Measurements from ENCODE around the gene TNFAIP6. TPM values are rescaled to one million over a fixed set of nuclear protein-coding genes. Genes with fewer than 3 reads are reported as not detected.

Gene TNFAIP6
- total and polyA plus RNA-seq, 2 of the 8 experiments (the other 6 are each of a cell fraction or from before 2014, with no cell fraction given), result 1.1 to 2.0 TPM

- Histone ChIP-seq H3K4me1 (replicated peaks in 1 of 4; ENCODE audit: control insufficient read depth in 3 of 4, insufficient read depth in 4 of 4, low read length in 3 of 4) (peaks cover 0 to 4% (median 1%) of the 10 kb centered on the region in 4 experiments; a peak in 2 of 7 replicates), H3K27ac (ENCODE audit: low read depth, low read length) (no peak overlapping the region), H3K36me3 (ENCODE audit: control insufficient read depth in 2 of 4, insufficient read depth in 4 of 4, low read length in 3 of 4) (no peaks in the 10 kb centered on the region), H3K18ac (ENCODE audit: extremely low read depth, low read length) (no peak overlapping the region), H4K20me1 (replicated peaks in 1 of 2; ENCODE audit: control insufficient read depth in 1 of 2, insufficient read depth in 2 of 2, low read length in 2 of 2) (no peaks in the 10 kb centered on the region), H3K23me2 (ENCODE audit: low read depth, low read length) (no peaks in the 10 kb centered on the region), H4K8ac (ENCODE audit: extremely low read depth, insufficient read depth, low read length) (no peak overlapping the region), H3K79me1 (ENCODE audit: low read depth, low read length) (no peaks in the 10 kb centered on the region), H3K4me2 (ENCODE audit: insufficient read depth in 1 of 2, low read depth in 2 of 2, low read length in 2 of 2) (no peak overlapping the region), H2AK5ac (ENCODE audit: low read depth, low read length) (no peak overlapping the region), H2BK15ac (ENCODE audit: low read length) (peak overlapping the region; percentile 1; the same call in 1 of the 2 replicates), H3K79me2 (ENCODE audit: control insufficient read depth in 1 of 2, insufficient read depth in 2 of 2, low read length in 2 of 2) (no peaks in the 10 kb centered on the region), H3K56ac (replicated peaks; ENCODE audit: insufficient read length, low read depth, low read length) (no peak overlapping the region), H3K23ac (ENCODE audit: insufficient read length) (no peak overlapping the region), H2BK120ac (replicated peaks; ENCODE audit: low read depth, low read length) (no peak overlapping the region), H4K91ac (replicated peaks; ENCODE audit: insufficient read length, low read length) (no peak overlapping the region), H2BK5ac (ENCODE audit: low read depth, low read length) (no peak overlapping the region), H3K4me3 (ENCODE audit: extremely low read depth in 1 of 4, insufficient read depth in 2 of 4, low read depth in 3 of 4, low read length in 4 of 4) (no peak overlapping the region), H2BK12ac (ENCODE audit: low read depth, low read length) (no peak overlapping the region), H2AFZ (ENCODE audit: low read length) (no peak overlapping the region), H3K9me3 (ENCODE audit: insufficient read depth in 2 of 2, low read depth in 1 of 2, low read length in 1 of 2) (no peaks in the 10 kb centered on the region), H4K5ac (ENCODE audit: insufficient read length, low read depth, low read length) (no peak overlapping the region), H3K4ac (replicated peaks; ENCODE audit: insufficient read length, low read depth, low read length) (no peak overlapping the region), H3K14ac (ENCODE audit: insufficient read length) (no peak overlapping the region), H3K9ac (replicated peaks in 1 of 4; ENCODE audit: extremely low read depth in 1 of 4, low read depth in 3 of 4, low read length in 3 of 4) (no peak overlapping the region), H3K27me3 (replicated peaks in 1 of 4; ENCODE audit: control insufficient read depth in 3 of 4, extremely low read depth in 1 of 4, insufficient read depth in 3 of 4, low read length in 3 of 4) (no peaks in the 10 kb centered on the region), H2BK20ac (ENCODE audit: low read length) (no peak overlapping the region)
- TF ChIP-seq KDM5A (IDR thresholded peaks at IDR 0.05; ENCODE audit: low read length), result no peak
- CTCF ChIA-PET (ENCODE audit: partially characterized antibody), result interaction anchor here (0.9 kb wide), 1 partner anchor 10 kb away, joined by 3 read pairs; no protein-coding TSS in a partner anchor
- DNase-seq (ENCODE audit: low read depth in 1 of 2, low spot score in 2 of 2), result no peak
- WGBS, 2 experiments (ENCODE audit: extremely low coverage in 1 of 2, insufficient coverage in 1 of 2, insufficient read length in 1 of 2, insufficient replicate concordance in 2 of 2, low coverage in 1 of 2, low lambda C conversion rate in 2 of 2, missing lambda C conversion rate in 1 of 2), result 95% methylated on average over 8 of the region's 8 CpGs; no CpG with 5 or more reads in 1 of the 2 experiments
- POLR2A ChIA-PET (ENCODE audit: partially characterized antibody), result interaction anchor here (1.4 kb wide), 1 partner anchor 9 kb away, joined by 3 read pairs; no protein-coding TSS in a partner anchor
- no peak for FAIRE-seq
Observed at GRCh38 chr2:151354807-151355206, 2.6 kb upstream of the TNFAIP6 start.

All from H1 (cell line).